HS-5 (cell line): Measurements from ENCODE around the gene C5orf47.

Experiments
- DNase-seq: peaks from one replicate; pipeline ENCODE4 v3.0.0-alpha.2; 2012; ENCODE audit warnings: low read depth

Gene C5orf47

GRCh38 chr5:174044466-174045254 is 55.7 kb downstream of the C5orf47 start:
- DNase-seq: no peak

- no peak for DNase-seq
These were observed 56.6 kb downstream of the C5orf47 start, which contains the start of gene NSG2 for GRCh38 chr5:174045470-174046025. NSG2 (plus strand) TSS chr5:174045706; CDS start chr5:174046756, 1,050 bp downstream.

- DNase-seq: no peak
These were observed 57.6 kb downstream of the C5orf47 start for GRCh38 chr5:174046558-174046957.

GRCh38 chr5:174047472-174048099 is 58.6 kb downstream of the C5orf47 start:
- DNase-seq: no peak

GRCh38 chr5:174052636-174053035 is 63.7 kb downstream of the C5orf47 start:
- no peak for DNase-seq

- no peak for DNase-seq
These were observed 64.9 kb downstream of the C5orf47 start for GRCh38 chr5:174053905-174054304.
